GM21526 (cell line): ENCODE data around the gene ELL2.

ENCODE experiments used
- ATAC-seq: cut with Tn5 transposase; IDR thresholded peaks from one replicate; pipeline ENCODE4 v1.9.1; 2021; ENCODE audit warnings: moderate library complexity; ENCODE audit not compliant: unreplicated experiment, low FRiP score

ELL2 gene

DNA sequence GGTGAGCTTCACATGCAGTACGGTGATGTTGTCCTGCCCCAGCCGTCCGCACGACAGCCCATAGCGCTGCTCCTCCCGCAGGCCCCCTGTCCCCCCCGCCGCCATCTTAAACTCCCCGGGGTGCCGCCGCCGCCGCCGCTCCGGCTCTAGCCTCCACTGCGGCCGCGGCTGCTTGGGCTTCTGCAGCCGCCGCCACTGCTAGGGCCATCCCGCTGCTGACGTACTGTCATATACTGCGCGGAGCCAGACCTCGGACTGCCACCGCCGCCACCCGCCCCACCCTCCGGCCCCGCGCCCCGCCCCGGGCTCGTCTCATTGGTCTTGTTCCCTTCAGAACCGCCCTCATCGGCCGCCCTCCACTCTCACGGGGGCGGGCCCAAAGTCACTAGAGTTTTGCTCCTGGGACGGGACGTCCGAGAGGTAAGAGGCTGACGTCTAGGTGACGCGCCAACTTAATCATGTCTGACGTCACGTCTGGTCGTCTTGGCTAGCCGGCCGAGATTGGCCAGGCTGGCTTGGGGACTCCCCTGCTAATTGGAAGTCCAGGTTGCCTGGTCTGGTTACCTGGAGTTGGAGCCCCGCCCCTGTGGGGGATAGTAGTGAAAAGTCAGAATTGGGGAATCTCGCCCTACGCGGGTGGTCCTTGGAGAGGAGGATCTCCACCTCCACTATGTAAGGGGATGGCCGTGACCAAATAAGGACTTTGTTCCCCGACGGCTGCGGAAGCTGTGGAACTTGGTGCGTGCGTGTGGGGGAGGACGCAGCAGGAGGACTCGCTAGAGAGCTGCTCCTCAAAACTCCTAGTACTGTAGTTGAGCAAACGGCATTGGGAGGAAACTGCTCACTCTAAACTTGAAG is at the start of gene ELL2:
TSS of gene ELL2 (minus strand) at position 235 of the 858 bp plus-strand sequence. CDS start at position 105, 130 bp downstream.
- peak; percentile 87 for ATAC-seq

DNA sequence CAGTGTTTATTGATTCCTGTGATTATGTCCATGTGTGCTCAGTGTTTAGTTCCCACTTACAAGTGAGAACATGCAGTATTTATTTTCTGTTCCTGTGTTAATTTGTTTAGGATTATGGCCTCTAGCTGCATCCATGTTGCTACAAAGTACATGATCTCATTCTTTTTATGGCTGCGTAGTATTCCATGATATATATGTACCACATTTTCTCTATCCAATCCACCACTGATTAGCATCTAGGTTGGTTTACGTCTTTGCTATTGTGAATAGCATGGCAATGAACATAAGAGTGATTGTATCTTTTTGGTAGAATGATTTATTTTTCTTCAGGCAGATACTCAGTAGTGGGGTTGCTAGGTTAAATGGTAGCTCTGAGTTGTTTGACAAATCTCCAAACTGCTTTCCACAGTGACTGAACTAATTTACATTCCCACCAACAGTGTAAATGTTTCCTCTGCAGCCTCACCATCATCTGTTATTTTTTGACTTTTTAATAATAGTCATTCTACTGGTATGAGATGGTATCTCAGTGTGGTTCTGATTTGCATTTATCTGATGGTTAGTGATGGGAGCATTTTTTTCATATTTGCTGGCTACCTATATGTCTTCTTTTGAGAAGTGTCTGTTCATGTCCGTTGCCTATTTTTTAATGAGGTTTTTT is 47.5 kb upstream of the ELL2 start:
- ATAC-seq, result no peak

DNA sequence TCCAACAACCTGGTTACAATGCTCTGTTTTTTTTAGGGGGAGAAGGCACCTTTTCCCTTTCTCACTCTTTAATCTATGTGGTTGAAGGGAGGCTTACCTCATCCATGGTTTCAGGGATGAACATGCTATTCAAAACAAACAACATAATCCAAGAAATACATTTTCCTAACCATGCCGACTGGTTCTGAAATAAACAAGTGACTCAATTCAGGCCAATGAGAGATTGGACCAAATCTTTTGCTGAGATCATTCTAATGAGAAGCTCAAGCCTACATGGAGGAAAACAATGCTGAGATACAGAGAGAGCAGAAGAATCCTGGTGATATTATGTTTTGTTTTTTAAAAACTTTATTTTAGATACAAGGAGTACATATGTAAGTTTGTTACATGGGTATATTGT is 46.8 kb upstream of the ELL2 start:
- no peak for ATAC-seq

DNA sequence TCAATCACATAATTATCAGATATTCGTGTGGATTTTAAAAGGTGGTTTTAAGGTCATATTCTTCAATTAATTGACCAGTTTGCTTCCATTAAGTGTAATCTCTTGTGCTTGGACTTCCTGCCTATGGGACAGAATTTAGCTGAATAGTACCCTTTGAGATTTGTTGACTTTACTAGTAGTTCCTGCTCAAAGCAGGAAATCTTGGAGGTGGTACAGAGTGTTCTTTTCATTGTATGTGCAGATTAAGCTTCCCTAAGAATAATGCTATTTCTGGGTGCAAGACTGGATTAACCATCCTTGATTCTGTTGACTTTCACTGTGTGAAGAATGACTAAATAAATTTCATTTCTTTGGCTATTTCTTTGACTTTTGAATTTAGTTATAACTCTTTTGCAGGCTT is 45.4 kb upstream of the ELL2 start:
- no peak for ATAC-seq

DNA sequence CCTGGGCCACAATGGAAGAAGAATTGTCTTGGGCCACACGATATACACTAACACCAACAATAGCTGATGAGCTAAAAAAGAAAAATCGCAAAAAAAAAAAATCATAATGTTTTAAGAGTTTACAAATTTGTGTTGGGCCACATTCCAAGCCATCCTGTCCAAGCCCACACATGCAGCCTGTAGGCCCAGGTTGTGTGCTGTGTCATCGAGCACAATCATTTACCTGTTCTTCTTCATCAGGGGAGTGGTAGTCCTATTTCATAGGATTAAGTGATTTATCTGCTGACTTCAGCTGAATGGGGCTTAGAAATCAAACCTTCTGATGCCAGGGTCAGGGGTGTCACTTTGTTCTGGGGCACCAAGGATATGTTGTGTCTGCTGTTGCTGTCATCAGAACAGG is 44.6 kb upstream of the ELL2 start:
- no peak for ATAC-seq

DNA sequence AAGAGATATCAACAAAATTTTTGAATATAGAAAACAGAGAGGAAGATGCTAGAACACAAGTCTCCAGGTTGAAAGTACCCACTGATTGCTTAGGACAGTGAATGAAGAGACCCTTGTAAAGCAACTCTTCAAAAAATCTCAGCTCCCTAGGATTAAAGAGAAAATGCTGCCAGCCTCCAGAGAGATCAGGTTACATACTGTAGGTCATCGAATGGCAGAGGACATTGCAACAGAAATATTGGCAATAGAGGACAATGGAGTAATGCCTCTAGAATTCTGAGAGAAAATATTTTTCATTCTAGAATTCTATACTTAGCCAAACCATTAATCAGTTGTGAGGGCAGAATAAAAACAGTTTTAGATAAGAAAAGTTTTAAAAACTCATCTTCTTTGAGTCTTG is 43.1 kb upstream of the ELL2 start:
- no peak for ATAC-seq

DNA sequence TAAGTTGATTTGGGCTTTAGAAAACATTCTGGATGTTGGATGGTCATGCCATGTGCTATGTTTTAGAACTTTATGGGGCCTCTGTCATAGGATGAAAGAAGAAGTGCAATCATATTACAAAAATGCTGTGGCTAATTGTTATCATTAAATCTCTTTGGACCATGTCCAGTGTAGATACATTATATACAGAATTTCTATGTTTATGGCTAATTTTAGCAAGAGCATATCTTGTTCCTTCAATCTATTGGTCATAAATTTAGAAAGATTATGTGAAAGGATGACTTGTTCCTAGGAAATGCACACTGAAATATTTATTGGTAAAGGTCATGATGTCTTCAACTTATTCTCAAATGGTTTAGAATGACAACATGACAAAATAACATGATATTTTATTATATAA is 42.4 kb upstream of the ELL2 start:
- no peak for ATAC-seq

DNA sequence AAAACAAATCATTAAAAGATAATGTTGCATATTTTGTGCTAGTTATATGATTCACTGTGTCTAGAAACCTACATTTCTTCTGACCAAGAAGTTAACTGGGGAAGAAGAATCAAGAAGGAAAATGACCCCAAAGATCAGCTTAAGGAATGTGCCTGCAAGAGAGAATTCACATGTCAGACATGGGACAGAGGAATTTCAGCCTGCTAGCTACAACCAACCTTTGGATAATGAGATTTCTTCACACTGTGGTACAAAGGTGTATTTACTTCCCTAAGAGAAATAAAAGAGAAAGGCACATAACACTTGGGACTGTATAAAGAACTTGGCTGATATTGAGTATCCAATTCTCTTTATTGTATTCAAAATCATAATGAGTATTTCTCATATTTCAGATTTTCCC is 39.6 kb upstream of the ELL2 start:
- no peak for ATAC-seq

DNA sequence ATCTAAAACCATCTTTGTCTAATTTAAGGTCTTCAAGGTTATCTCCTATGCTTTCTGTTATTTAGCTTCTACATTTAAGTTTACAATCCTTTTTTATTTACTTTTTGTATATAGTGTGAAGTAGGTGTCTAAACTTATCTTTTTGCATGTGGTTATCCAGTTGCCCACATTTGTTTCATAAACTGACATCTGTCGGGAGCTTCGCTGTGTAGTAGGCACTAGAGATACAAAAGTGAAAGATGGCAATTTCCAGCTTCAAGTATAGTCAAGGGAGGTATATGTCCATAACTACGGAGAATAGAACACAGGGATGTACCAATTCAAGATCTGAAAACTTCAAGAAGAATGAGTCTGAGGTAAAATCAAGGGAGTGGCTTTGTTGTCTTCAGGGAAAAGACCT is 38.7 kb upstream of the ELL2 start:
- ATAC-seq, result no peak

DNA sequence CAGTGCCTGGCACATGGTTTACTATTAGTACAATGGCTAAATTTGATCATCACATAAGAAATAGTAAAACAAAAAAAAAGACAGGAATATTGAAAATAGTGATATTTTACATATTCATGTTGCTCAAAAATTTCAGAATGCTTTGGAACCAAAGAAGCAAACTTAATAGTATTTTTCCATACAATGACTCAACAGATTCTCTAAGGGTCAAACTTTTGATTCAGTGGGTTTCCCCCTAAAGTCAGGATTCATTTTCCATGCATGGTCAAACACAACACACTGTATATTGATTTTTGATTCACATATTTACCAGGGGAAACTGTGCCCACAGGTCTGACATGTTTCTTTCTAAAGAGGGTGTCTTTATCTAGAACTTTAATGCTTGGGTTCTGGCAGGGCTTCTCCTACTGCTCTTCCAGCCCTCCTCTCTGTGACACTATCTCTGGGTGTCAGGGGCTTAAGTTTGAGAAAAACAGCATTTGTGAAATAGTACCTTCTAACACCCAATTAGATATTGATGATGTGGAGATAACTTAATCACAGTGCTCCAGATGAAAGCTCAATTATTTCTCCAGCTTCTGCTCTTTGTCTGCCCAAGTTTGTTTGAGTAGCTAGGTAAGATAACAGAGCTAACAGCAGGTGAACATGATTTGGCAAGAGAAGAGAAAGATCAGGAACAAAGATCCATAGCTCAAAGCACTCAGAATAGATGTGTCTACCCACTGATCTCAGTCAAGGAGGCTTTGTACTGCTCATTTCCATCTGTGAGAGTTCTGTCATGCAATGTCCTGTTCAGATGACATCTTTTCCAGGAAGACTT is 35.5 kb upstream of the ELL2 start:
- no peak for ATAC-seq

DNA sequence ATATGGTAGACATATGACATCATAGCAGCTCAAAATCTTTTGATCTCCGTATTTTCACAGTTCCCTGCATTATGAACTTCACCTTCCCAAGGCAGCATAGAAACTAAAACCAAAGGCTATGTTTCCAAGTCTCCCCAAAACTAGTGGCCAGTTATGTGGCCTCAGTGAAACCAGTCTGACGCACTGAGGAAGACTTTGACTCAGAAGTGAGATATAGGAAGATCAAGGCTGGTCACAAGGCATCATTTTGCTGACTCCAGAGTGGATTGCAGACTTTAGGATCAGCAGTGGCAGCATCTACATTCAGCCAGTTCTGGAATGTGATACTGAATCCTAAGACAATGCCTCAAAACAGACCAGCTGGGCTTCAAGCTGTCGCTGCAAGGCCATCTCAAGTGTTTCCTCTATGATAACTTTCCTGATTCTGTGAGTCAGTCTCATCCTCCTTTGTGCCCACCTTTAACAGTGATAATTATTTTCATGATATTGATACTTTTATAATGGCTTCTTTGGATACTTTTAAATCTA is 34.4 kb upstream of the ELL2 start:
- no peak for ATAC-seq

DNA sequence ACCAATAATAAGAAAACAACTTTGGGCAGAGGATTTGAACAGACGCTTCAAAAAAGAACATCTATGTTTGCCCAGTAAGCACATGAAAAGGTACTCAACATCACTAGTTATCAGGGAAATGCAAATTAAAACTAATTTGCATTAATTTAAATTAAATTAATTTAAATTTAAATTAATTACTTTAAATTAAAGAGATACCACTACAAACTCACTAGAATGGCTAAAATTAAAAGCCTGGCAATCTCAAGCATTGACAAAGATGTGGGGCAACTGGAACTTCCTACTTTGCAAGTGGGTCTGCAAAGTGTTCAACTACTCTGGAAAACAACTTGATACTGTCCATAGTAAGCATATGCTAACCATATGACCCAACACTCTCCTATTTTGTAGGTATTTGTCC is 32.1 kb upstream of the ELL2 start:
- ATAC-seq, result no peak

DNA sequence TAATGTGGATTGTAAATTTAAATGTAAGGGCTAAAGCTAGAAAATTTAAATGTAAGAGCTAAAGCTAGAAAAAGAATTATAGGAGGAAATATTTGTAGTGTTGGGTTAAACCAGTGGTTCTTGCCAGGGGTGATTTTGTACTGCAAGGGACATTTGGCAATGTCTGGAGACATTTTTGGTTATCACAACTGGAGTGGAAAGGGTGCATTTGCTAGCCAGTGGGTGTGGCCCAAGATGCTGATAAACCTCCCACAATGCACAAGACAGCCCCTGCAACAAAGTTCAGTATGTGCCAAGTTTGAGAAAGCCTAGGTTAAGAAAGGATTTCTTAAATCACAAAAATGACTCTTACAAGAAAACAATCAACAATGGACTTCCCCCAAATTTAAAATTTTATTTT is 31.6 kb upstream of the ELL2 start:
- no peak for ATAC-seq

DNA sequence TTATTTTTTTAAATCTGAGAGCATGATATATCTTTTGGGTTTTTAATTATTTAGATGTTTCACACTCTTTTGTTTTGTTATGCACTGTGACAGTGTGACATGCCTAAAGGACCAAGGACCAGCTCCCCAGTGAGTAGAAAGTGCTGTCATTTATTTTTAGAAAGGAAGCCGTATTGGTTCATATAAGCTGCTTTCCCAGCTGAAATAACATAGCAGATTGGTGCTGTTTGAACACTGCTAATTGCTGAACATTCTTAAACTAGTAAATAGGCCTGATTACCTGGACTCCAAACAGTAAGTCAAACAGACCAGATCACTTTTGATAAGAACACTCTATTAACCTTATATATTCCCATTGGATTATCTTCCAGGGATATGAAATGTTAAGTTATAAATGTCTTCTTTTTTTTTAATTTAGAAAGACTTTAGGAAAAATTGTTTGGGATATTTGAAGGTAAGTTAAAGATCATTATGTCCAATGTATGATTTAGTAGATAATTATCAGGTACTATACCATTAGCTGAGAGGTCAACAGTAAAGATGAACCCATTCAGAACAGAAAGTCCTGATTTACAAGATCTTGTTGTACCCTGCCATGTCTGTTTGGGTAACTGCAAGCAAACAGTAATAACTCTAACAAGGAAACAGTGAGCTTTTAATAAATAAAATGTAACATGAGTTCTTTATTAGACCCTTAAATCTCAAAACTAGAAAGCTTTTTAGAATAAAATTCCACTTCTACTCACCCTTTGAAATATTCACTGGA is 27.8 kb upstream of the ELL2 start:
- ATAC-seq, result no peak

DNA sequence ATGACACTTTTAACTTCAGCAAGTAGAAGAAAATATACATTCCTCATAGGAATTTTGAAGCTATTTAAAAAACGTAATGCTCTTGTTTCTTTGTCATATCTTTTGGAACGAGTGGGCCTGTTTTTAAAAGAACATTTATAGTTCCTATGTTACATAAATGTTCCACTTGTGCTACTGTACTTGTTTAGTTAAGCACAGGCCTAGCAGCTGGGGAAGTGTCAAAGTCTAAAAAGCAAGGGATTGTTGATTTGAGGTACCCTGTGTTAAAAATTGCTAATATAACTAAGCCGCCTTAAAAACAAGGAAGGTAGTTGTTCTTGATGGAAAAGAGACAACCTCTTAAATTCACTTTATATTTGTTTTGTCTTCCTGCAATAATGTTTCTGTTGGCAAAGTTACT is 27.2 kb upstream of the ELL2 start:
- ATAC-seq, result no peak

DNA sequence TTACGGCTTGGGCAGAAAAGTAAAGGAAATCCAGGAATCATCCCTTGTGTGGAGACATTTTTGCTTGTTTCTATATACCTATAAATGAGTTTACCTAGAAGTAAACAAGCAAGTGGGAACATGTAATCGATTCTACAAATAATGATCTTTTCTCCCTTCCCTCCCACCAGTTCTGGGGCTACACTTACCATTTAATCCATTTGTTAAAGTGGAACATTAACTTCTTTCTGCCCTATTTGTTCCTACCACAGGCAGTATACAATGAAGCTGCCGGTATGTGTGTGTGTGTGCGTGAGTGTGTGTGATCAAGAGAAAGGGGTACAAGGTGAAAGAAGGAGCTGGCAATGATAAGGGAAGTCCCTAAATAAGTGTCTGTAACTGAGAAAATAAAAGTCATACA is 26.4 kb upstream of the ELL2 start:
- ATAC-seq, result no peak

DNA sequence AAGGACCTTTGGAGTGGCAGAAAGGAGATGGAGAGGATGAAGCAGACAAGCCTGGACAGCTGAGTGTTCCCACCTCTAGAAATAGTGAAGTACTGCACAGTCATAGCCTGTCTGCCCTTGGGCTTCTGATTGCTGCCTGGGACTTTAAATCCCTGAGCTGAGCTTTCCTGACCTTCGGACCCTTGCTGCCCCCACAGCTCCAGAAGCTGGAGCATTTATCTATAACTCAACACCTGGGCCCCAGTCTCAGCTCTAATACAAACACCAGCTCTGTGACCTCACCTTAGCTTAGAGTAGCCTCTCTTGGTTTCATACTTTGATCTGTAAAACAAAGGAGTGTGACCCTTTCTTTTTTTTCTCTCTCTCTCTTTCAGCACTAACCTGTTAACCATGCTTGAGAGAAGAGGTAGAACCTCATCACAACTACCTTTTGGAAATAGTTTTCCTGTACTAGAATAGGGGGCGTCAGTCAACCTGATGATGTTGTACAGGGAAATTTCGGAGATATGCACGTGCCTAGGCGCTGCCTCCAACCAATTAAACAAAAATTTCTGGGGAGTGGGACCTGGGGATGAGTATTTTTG is 25.4 kb upstream of the ELL2 start:
- no peak for ATAC-seq

DNA sequence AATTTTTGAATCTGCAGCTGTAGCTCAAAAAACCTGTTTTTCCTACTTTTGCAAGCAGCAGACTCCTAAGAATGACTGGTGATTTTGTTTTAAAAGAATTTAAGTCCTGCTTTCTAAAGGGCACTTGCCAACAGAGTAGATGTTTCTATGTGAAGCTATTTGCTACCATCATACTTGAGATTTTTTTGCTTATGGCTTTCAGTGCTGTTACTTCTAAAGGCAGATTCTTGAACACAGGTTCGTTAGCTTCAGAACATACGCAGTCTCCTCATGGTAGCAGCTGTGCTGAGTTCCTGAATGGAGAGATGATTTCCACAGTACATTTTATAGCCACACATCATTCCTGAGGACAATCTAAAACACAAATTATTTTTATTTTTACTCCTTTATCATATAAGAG is 24.4 kb upstream of the ELL2 start:
- no peak for ATAC-seq

DNA sequence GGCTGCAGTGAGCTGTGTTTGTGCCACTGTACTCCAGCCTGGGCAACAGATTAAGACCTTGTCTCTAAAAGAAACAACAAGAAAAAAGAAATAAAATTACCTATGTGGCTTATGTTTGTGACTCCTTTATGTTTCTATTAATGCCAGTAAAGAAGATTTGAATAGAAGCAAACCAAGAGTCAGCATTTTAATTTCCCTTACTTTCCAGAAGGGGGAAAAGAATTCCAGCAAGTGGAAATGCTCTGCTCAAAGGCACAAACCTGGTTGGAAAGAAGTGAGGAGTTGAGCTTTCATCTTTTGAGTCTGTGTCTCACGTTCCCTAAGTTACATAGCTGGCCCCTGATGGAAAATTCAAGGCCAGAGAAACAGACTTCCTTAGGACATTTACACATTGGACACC is 23.6 kb upstream of the ELL2 start:
- ATAC-seq, result no peak
